ENCODE results near the gene LRRC27.

Gene LRRC27

GRCh38 chr10:132406181-132406580, 74.2 kb downstream of the LRRC27 start:
- Histone ChIP-seq H2BK120ac (ENCODE audit: low read depth, low read length) (no peak overlapping the region), H2AFZ (ENCODE audit: low read depth, low read length) (no peak overlapping the region), H3K18ac (ENCODE audit: low read depth in 1 of 2, low read length in 2 of 2) (no peak overlapping the region), H3K4me3 (ENCODE audit: insufficient read depth in 1 of 2, low read depth in 1 of 2, low read length in 2 of 2) (no peak overlapping the region), H3K9me3 (ENCODE audit: control insufficient read depth, low read length) (no peaks in the 10 kb centered on the region), H3K23ac (ENCODE audit: low read length in 2 of 2) (no peak overlapping the region), H3K14ac (ENCODE audit: low read length in 2 of 2) (no peak overlapping the region), H2BK5ac (ENCODE audit: low read depth, low read length, poor library complexity, severe bottlenecking) (no peak overlapping the region), H3K79me1 (replicated peaks; ENCODE audit: low read length, poor library complexity, severe bottlenecking) (peaks cover 62% of the 10 kb centered on the region), H4K8ac (ENCODE audit: low read length) (no peak overlapping the region), H3K4ac (ENCODE audit: low read depth in 1 of 2, low read length in 2 of 2) (no peak overlapping the region), H3K9ac (ENCODE audit: low read length) (no peak overlapping the region), H3K36me3 (ENCODE audit: control insufficient read depth in 1 of 2, insufficient read depth in 2 of 2, low read depth in 1 of 2, low read length in 2 of 2) (peaks cover 12 to 85% of the 10 kb centered on the region in 2 experiments), H3K27ac (ENCODE audit: low read length, poor library complexity, severe bottlenecking) (no peak overlapping the region), H3K4me1 (ENCODE audit: control insufficient read depth, insufficient read depth, low read depth, low read length) (peaks cover 48% of the 10 kb centered on the region), H2BK15ac (ENCODE audit: low read depth, poor library complexity, severe bottlenecking) (no peak overlapping the region), H2AK5ac (ENCODE audit: low read length, severe bottlenecking) (no peak overlapping the region), H3K4me2 (ENCODE audit: low read length, poor library complexity, severe bottlenecking) (no peak overlapping the region), H2BK12ac (ENCODE audit: low read length in 2 of 2) (no peak overlapping the region), H3K27me3 (ENCODE audit: control insufficient read depth in 1 of 2, insufficient read depth in 1 of 2, low read length in 2 of 2) (no peaks in the 10 kb centered on the region), H4K91ac (ENCODE audit: low read length) (no peak overlapping the region)
- no peak for DNase-seq
- 97% methylated on average over 17 of the region's 17 CpGs for WGBS

GRCh38 chr10:132406750-132407149, 74.8 kb downstream of the LRRC27 start:
- H3K14ac ChIP-seq (ENCODE audit: low read length in 2 of 2): no peak overlapping the region
- H2BK15ac ChIP-seq (ENCODE audit: low read depth, poor library complexity, severe bottlenecking): no peak overlapping the region
- no peak for DNase-seq
- H3K36me3 ChIP-seq (ENCODE audit: control insufficient read depth in 1 of 2, insufficient read depth in 2 of 2, low read depth in 1 of 2, low read length in 2 of 2): peaks cover 12 to 82% of the 10 kb centered on the region in 2 experiments
- peak overlapping the region; percentile 65 for H2AK5ac ChIP-seq (ENCODE audit: low read length, severe bottlenecking)
- H3K9ac ChIP-seq (ENCODE audit: low read length): no peak overlapping the region
- no peaks in the 10 kb centered on the region for H3K9me3 ChIP-seq (ENCODE audit: control insufficient read depth, low read length)
- H4K91ac ChIP-seq (ENCODE audit: low read length): peak overlapping the region; percentile 75
- H3K79me1 ChIP-seq (replicated peaks; ENCODE audit: low read length, poor library complexity, severe bottlenecking): peaks cover 58% of the 10 kb centered on the region
- H2BK5ac ChIP-seq (ENCODE audit: low read depth, low read length, poor library complexity, severe bottlenecking): no peak overlapping the region
- H3K4me1 ChIP-seq (ENCODE audit: control insufficient read depth, insufficient read depth, low read depth, low read length): peaks cover 47% of the 10 kb centered on the region
- H3K4me2 ChIP-seq (ENCODE audit: low read length, poor library complexity, severe bottlenecking): no peak overlapping the region
- no peaks in the 10 kb centered on the region for H3K27me3 ChIP-seq (ENCODE audit: control insufficient read depth in 1 of 2, insufficient read depth in 1 of 2, low read length in 2 of 2)
- H3K4ac ChIP-seq (ENCODE audit: low read depth in 1 of 2, low read length in 2 of 2): peak overlapping the region in 1 of 2 experiments; percentile 15
- H3K18ac ChIP-seq (ENCODE audit: low read depth in 1 of 2, low read length in 2 of 2): peak overlapping the region; percentile 94 to 95
- peak overlapping the region; percentile 14 to 89 for H2BK12ac ChIP-seq (ENCODE audit: low read length in 2 of 2)
- H3K27ac ChIP-seq (ENCODE audit: low read length, poor library complexity, severe bottlenecking): no peak overlapping the region
- no peak overlapping the region for H2AFZ ChIP-seq (ENCODE audit: low read depth, low read length)
- no peak overlapping the region for H3K4me3 ChIP-seq (ENCODE audit: insufficient read depth in 1 of 2, low read depth in 1 of 2, low read length in 2 of 2)
- H4K8ac ChIP-seq (ENCODE audit: low read length): peak overlapping the region; percentile 96
- H2BK120ac ChIP-seq (ENCODE audit: low read depth, low read length): no peak overlapping the region
- H3K23ac ChIP-seq (ENCODE audit: low read length in 2 of 2): no peak overlapping the region
- 96% methylated on average over 16 of the region's 16 CpGs for WGBS

- Histone ChIP-seq H3K27ac (ENCODE audit: low read length, poor library complexity, severe bottlenecking) (peak overlapping the region; percentile 82), H3K9me3 (ENCODE audit: control insufficient read depth, low read length) (no peaks in the 10 kb centered on the region), H3K4ac (ENCODE audit: low read depth in 1 of 2, low read length in 2 of 2) (peak overlapping the region; percentile 67 to 85), H4K91ac (ENCODE audit: low read length) (peak overlapping the region; percentile 95), H3K18ac (ENCODE audit: low read depth in 1 of 2, low read length in 2 of 2) (peak overlapping the region; percentile 94 to 95), H2BK12ac (ENCODE audit: low read length in 2 of 2) (peak overlapping the region; percentile 14 to 89), H2BK15ac (ENCODE audit: low read depth, poor library complexity, severe bottlenecking) (peak overlapping the region; percentile 52), H3K27me3 (ENCODE audit: control insufficient read depth in 1 of 2, insufficient read depth in 1 of 2, low read length in 2 of 2) (no peaks in the 10 kb centered on the region), H4K8ac (ENCODE audit: low read length) (peak overlapping the region; percentile 96), H2BK5ac (ENCODE audit: low read depth, low read length, poor library complexity, severe bottlenecking) (no peak overlapping the region), H3K23ac (ENCODE audit: low read length in 2 of 2) (no peak overlapping the region), H3K4me1 (ENCODE audit: control insufficient read depth, insufficient read depth, low read depth, low read length) (peaks cover 50% of the 10 kb centered on the region), H3K9ac (ENCODE audit: low read length) (no peak overlapping the region), H3K4me2 (ENCODE audit: low read length, poor library complexity, severe bottlenecking) (no peak overlapping the region), H3K79me1 (replicated peaks; ENCODE audit: low read length, poor library complexity, severe bottlenecking) (peaks cover 52% of the 10 kb centered on the region), H2AFZ (ENCODE audit: low read depth, low read length) (no peak overlapping the region), H3K36me3 (ENCODE audit: control insufficient read depth in 1 of 2, insufficient read depth in 2 of 2, low read depth in 1 of 2, low read length in 2 of 2) (peaks cover 12 to 77% of the 10 kb centered on the region in 2 experiments), H2AK5ac (ENCODE audit: low read length, severe bottlenecking) (peak overlapping the region; percentile 65), H3K14ac (ENCODE audit: low read length in 2 of 2) (peak overlapping the region in 1 of 2 experiments; percentile 66), H3K4me3 (ENCODE audit: insufficient read depth in 1 of 2, low read depth in 1 of 2, low read length in 2 of 2) (no peak overlapping the region), H2BK120ac (ENCODE audit: low read depth, low read length) (peak overlapping the region; percentile 55)
- 92% methylated on average over 12 of the region's 12 CpGs for WGBS
- DNase-seq: no peak
These were observed 75.3 kb downstream of the LRRC27 start for GRCh38 chr10:132407243-132407746.

GRCh38 chr10:132407846-132408278, 75.9 kb downstream of the LRRC27 start:
- Histone ChIP-seq H3K79me1 (replicated peaks; ENCODE audit: low read length, poor library complexity, severe bottlenecking) (peaks cover 50% of the 10 kb centered on the region), H3K9ac (ENCODE audit: low read length) (no peak overlapping the region), H3K36me3 (ENCODE audit: control insufficient read depth in 1 of 2, insufficient read depth in 2 of 2, low read depth in 1 of 2, low read length in 2 of 2) (peaks cover 12 to 75% of the 10 kb centered on the region in 2 experiments), H3K9me3 (ENCODE audit: control insufficient read depth, low read length) (no peaks in the 10 kb centered on the region), H3K4me3 (ENCODE audit: insufficient read depth in 1 of 2, low read depth in 1 of 2, low read length in 2 of 2) (no peak overlapping the region), H3K18ac (ENCODE audit: low read depth in 1 of 2, low read length in 2 of 2) (peak overlapping the region; percentile 94 to 95), H2AFZ (ENCODE audit: low read depth, low read length) (no peak overlapping the region), H2BK120ac (ENCODE audit: low read depth, low read length) (peak overlapping the region; percentile 58), H2BK12ac (ENCODE audit: low read length in 2 of 2) (peak overlapping the region in 1 of 2 experiments; percentile 98), H3K27me3 (ENCODE audit: control insufficient read depth in 1 of 2, insufficient read depth in 1 of 2, low read length in 2 of 2) (no peaks in the 10 kb centered on the region), H2BK15ac (ENCODE audit: low read depth, poor library complexity, severe bottlenecking) (peak overlapping the region; percentile 52), H3K23ac (ENCODE audit: low read length in 2 of 2) (peak overlapping the region in 1 of 2 experiments; percentile 68), H3K4me1 (ENCODE audit: control insufficient read depth, insufficient read depth, low read depth, low read length) (peaks cover 53% of the 10 kb centered on the region), H3K4ac (ENCODE audit: low read depth in 1 of 2, low read length in 2 of 2) (peak overlapping the region; percentile 92 to 95), H2BK5ac (ENCODE audit: low read depth, low read length, poor library complexity, severe bottlenecking) (no peak overlapping the region), H3K14ac (ENCODE audit: low read length in 2 of 2) (peak overlapping the region in 1 of 2 experiments; percentile 83), H2AK5ac (ENCODE audit: low read length, severe bottlenecking) (peak overlapping the region; percentile 62), H4K91ac (ENCODE audit: low read length) (peak overlapping the region; percentile 95), H3K4me2 (ENCODE audit: low read length, poor library complexity, severe bottlenecking) (peak overlapping the region; percentile 34), H4K8ac (ENCODE audit: low read length) (peak overlapping the region; percentile 96), H3K27ac (ENCODE audit: low read length, poor library complexity, severe bottlenecking) (peak overlapping the region; percentile 82)
- WGBS: 17% methylated on average over 15 of the region's 17 CpGs
- DNase-seq: peak; percentile 80

Measured in mesenchymal stem cell (in vitro differentiated cells and primary cell).